ENCODE measurements around the gene COL11A2. TPM values are rescaled to one million over a fixed set of nuclear protein-coding genes. Genes with fewer than 3 reads are reported as not detected.

COL11A2 gene
- total RNA-seq, 2 donors from 2014 or later, result 0.52 to 0.89 TPM

- H3K27ac Mint-ChIP-seq, result peak overlapping the region; percentile 43
Measured at GRCh38 chr6:33195304-33196165, 3.3 kb upstream of the COL11A2 start.

GRCh38 chr6:33194431-33194979, 2.2 kb upstream of the COL11A2 start:
- Mint-ChIP-seq H3K36me3 (ENCODE audit: low read depth) (peaks cover 9% of the 10 kb centered on the region), H3K4me1 (peaks cover 54% of the 10 kb centered on the region), H3K27me3 (peaks cover 26% of the 10 kb centered on the region), H3K27ac (peak overlapping the region; percentile 43), H3K4me3 (no peak overlapping the region)
- H3K9me3 ChIP-seq (ENCODE audit: control insufficient read depth, low read length, poor library complexity, severe bottlenecking), result no peaks in the 10 kb centered on the region
- DNase-seq, result no peak
- no peak for ATAC-seq

More at GRCh38 chr6:33195304-33196165, 3.3 kb upstream of the COL11A2 start:
- H3K27me3 Mint-ChIP-seq, result peaks cover 15% of the 10 kb centered on the region
- ATAC-seq (no peak), DNase-seq (no peak)
- peaks cover 53% of the 10 kb centered on the region for H3K4me1 Mint-ChIP-seq
- peaks cover 6% of the 10 kb centered on the region for H3K36me3 Mint-ChIP-seq (ENCODE audit: low read depth)
- no peaks in the 10 kb centered on the region for H3K9me3 ChIP-seq (ENCODE audit: control insufficient read depth, low read length, poor library complexity, severe bottlenecking)
- no peak overlapping the region for H3K4me3 Mint-ChIP-seq

- DNase-seq, result no peak
- H3K9me3 ChIP-seq (ENCODE audit: control insufficient read depth, low read length, poor library complexity, severe bottlenecking), result no peaks in the 10 kb centered on the region
- H3K4me1 Mint-ChIP-seq, result peaks cover 46% of the 10 kb centered on the region
- H3K4me3 Mint-ChIP-seq, result peak overlapping the region; percentile 70
- peaks cover 10% of the 10 kb centered on the region for H3K36me3 Mint-ChIP-seq (ENCODE audit: low read depth)
- H3K27ac Mint-ChIP-seq, result no peak overlapping the region
- peaks cover 34% of the 10 kb centered on the region for H3K27me3 Mint-ChIP-seq
- ATAC-seq, result no peak
Measured at GRCh38 chr6:33193619-33194018, 1.4 kb upstream of the COL11A2 start.

GRCh38 chr6:33192671-33193602, 670 bp upstream of the COL11A2 start:
- peaks cover 41% of the 10 kb centered on the region for H3K27me3 Mint-ChIP-seq
- H3K4me3 Mint-ChIP-seq, result peak overlapping the region; percentile 89
- DNase-seq, result peak in 1 of 3 donors; percentile 21
- ATAC-seq, result peak; percentile 28
- no peaks in the 10 kb centered on the region for H3K9me3 ChIP-seq (ENCODE audit: control insufficient read depth, low read length, poor library complexity, severe bottlenecking)
- H3K4me1 Mint-ChIP-seq, result peaks cover 39% of the 10 kb centered on the region
- no peak overlapping the region for H3K27ac Mint-ChIP-seq
- H3K36me3 Mint-ChIP-seq (ENCODE audit: low read depth), result peaks cover 11% of the 10 kb centered on the region

GRCh38 chr6:33191383-33192104, 723 bp downstream of the COL11A2 start:
- H3K36me3 Mint-ChIP-seq (ENCODE audit: low read depth), result peaks cover 14% of the 10 kb centered on the region
- H3K9me3 ChIP-seq (ENCODE audit: control insufficient read depth, low read length, poor library complexity, severe bottlenecking), result no peaks in the 10 kb centered on the region
- H3K4me3 Mint-ChIP-seq, result peak overlapping the region; percentile 89
- H3K27me3 Mint-ChIP-seq, result peaks cover 45% of the 10 kb centered on the region
- peaks cover 33% of the 10 kb centered on the region for H3K4me1 Mint-ChIP-seq
- ATAC-seq, result no peak
- no peak for DNase-seq
- no peak overlapping the region for H3K27ac Mint-ChIP-seq

GRCh38 chr6:33190504-33191107, 1.7 kb downstream of the COL11A2 start:
- peaks cover 46% of the 10 kb centered on the region for H3K27me3 Mint-ChIP-seq
- no peak overlapping the region for H3K27ac Mint-ChIP-seq
- H3K4me1 Mint-ChIP-seq, result peaks cover 29% of the 10 kb centered on the region
- H3K36me3 Mint-ChIP-seq (ENCODE audit: low read depth), result peaks cover 13% of the 10 kb centered on the region
- no peak overlapping the region for H3K4me3 Mint-ChIP-seq
- no peak for ATAC-seq
- H3K9me3 ChIP-seq (ENCODE audit: control insufficient read depth, low read length, poor library complexity, severe bottlenecking), result no peaks in the 10 kb centered on the region
- no peak for DNase-seq

- ATAC-seq (no peak), DNase-seq (no peak)
- Mint-ChIP-seq H3K27me3 (peaks cover 46% of the 10 kb centered on the region), H3K4me3 (peak overlapping the region; percentile 13), H3K4me1 (peaks cover 27% of the 10 kb centered on the region), H3K27ac (no peak overlapping the region), H3K36me3 (ENCODE audit: low read depth) (peaks cover 13% of the 10 kb centered on the region)
- H3K9me3 ChIP-seq (ENCODE audit: control insufficient read depth, low read length, poor library complexity, severe bottlenecking), result no peaks in the 10 kb centered on the region
Measured at GRCh38 chr6:33189625-33190448, 2.4 kb downstream of the COL11A2 start.

- Mint-ChIP-seq H3K4me1 (peaks cover 33% of the 10 kb centered on the region), H3K27ac (no peak overlapping the region), H3K36me3 (ENCODE audit: low read depth) (peaks cover 13% of the 10 kb centered on the region), H3K27me3 (peaks cover 46% of the 10 kb centered on the region), H3K4me3 (no peak overlapping the region)
- H3K9me3 ChIP-seq (ENCODE audit: control insufficient read depth, low read length, poor library complexity, severe bottlenecking), result no peaks in the 10 kb centered on the region
- no peak for DNase-seq
- no peak for ATAC-seq
Measured at GRCh38 chr6:33189164-33189563, 3.1 kb downstream of the COL11A2 start.

- no peaks in the 10 kb centered on the region for H3K9me3 ChIP-seq (ENCODE audit: control insufficient read depth, low read length, poor library complexity, severe bottlenecking)
- Mint-ChIP-seq H3K36me3 (ENCODE audit: low read depth) (peaks cover 13% of the 10 kb centered on the region), H3K27me3 (peaks cover 46% of the 10 kb centered on the region), H3K4me1 (peaks cover 37% of the 10 kb centered on the region), H3K4me3 (no peak overlapping the region), H3K27ac (no peak overlapping the region)
- ATAC-seq (no peak), DNase-seq (no peak)
Measured at GRCh38 chr6:33187809-33188208, 4.5 kb downstream of the COL11A2 start.

- H3K27ac Mint-ChIP-seq, result no peak overlapping the region
- no peaks in the 10 kb centered on the region for H3K9me3 ChIP-seq (ENCODE audit: control insufficient read depth, low read length, poor library complexity, severe bottlenecking)
- DNase-seq, result no peak
- no peak for ATAC-seq
- H3K4me3 Mint-ChIP-seq, result no peak overlapping the region
- peaks cover 33% of the 10 kb centered on the region for H3K27me3 Mint-ChIP-seq
- peaks cover 9% of the 10 kb centered on the region for H3K36me3 Mint-ChIP-seq (ENCODE audit: low read depth)
- H3K4me1 Mint-ChIP-seq, result peaks cover 26% of the 10 kb centered on the region
Measured at GRCh38 chr6:33185654-33186187, 6.5 kb downstream of the COL11A2 start.

GRCh38 chr6:33185190-33185589, 7.1 kb downstream of the COL11A2 start:
- Mint-ChIP-seq H3K36me3 (ENCODE audit: low read depth) (peaks cover 9% of the 10 kb centered on the region), H3K4me1 (peaks cover 26% of the 10 kb centered on the region), H3K27ac (peak overlapping the region; percentile 6), H3K27me3 (peaks cover 28% of the 10 kb centered on the region), H3K4me3 (no peak overlapping the region)
- no peaks in the 10 kb centered on the region for H3K9me3 ChIP-seq (ENCODE audit: control insufficient read depth, low read length, poor library complexity, severe bottlenecking)
- DNase-seq (no peak), ATAC-seq (no peak)
